GM21528 (cell line): ENCODE data around the gene UBE2G2.

Experiments
- ATAC-seq: cut with Tn5 transposase; IDR thresholded peaks from one replicate; pipeline ENCODE4 v1.9.1; 2021; ENCODE audit warnings: mild to moderate bottlenecking, moderate library complexity; ENCODE audit not compliant: unreplicated experiment, low FRiP score

Gene UBE2G2

GRCh38 chr21:44753357-44753756 lies 48.3 kb downstream of the UBE2G2 start:
- ATAC-seq: no peak

DNA sequence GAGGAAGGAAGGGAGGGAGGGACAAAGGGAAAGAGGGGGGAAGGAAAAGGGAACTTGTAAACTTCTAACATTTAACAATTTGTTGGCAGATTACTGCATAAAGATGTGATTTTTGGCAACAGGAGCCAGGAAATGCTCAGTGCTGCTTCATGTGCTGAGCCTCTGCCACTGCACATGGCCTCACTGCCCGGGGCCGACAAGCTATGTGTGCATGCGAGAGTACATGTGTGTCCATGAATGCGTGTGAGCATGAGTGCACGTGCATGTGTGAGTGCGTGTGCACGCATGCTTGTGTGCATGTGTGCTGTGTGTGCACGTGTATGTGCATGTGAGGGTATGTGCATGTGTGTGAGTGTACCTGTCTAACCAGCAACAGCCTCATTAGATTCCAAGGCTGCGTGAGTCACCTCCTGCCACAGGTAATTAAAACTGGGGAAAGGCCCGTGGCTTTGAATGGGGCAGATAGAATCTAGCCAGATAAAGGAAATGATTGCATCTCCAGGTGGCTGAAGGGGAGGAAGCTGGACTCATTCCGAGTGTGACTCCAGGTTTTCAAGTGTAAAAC lies 48.9 kb downstream of the UBE2G2 start:
- no peak for ATAC-seq

GRCh38 chr21:44751799-44752636 lies 49.6 kb downstream of the UBE2G2 start:
- ATAC-seq: no peak

DNA sequence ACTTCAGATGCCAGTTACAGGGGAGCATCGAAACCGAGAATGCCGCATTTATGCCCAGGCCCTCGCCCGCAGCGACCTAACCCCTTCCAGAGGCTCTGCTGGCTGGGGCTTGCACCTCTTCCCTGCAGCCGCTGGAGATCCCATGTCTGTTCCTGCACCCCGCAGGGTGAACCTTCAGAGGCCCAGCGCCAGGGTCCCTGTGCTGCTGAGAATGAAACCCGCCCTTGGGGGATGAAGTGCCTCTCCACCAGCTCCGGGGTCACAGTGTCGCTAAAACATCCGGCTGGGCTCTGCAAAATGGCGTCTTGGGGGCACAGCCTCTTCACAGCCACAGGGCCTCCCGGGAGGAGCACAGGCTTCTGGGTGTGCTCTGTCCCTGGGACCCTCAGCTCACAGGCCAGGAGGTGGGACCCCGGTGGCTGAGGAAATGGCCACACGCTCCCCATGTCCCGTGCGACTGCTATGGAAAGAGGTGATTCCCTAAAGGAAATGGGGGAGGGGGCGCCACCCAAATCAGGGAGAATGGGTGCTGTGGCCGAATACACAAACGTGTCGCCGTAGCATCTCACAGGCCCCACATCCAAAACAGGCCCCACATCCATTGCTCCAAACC lies 50.3 kb downstream of the UBE2G2 start:
- ATAC-seq: no peak

DNA sequence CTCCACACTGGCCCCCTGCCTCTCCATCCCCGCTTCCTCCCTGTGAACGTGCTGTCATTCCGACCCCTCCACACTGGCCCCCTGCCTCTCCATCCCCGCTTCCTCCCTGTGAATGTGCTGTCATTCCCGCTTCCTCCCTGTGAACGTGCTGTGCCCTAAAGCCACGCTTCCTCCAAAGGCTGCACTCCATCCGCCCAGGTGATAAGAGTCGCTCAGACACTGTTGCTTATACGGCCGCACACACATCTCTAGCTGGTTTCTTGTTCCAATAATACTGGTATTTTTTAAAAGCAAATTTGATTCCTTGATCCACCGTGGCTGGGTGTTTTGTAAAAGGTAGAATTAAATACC lies 51.0 kb downstream of the UBE2G2 start:
- no peak for ATAC-seq

GRCh38 chr21:44749759-44750674 lies 51.6 kb downstream of the UBE2G2 start:
- no peak for ATAC-seq

DNA sequence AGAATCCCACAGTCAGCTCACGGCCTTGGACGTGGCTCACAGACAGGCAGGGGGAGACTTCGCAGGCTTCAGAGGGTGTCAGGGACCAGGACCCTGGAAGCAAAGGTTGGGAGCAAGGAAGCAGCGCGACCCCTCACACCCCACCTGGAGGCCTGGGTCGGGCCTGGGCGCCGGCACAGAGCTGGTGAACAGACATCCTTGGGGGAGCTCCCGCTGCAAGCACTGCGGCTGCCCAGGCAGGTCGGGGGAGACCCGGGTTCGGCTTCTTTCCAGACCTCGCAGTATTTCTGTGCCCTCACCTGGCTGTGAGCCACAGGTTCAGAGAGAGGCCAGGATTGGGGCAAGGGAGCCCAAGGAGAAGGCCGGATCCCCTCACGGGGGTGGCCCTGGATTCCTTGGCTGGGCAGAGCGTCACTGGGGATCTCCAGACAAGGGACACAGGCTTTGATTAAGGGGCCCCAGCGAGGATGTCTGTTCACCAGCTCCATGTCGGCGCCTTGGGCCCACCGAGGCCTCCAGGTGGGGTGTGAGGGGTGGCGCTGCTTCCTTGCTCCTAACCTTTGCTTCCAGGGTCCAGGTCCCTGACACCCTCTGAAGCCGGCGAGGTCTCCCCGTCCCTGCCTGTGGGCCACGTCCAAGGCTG lies 52.4 kb downstream of the UBE2G2 start:
- no peak for ATAC-seq

- ATAC-seq: no peak
These were observed 53.0 kb downstream of the UBE2G2 start for GRCh38 chr21:44748621-44749020.

DNA sequence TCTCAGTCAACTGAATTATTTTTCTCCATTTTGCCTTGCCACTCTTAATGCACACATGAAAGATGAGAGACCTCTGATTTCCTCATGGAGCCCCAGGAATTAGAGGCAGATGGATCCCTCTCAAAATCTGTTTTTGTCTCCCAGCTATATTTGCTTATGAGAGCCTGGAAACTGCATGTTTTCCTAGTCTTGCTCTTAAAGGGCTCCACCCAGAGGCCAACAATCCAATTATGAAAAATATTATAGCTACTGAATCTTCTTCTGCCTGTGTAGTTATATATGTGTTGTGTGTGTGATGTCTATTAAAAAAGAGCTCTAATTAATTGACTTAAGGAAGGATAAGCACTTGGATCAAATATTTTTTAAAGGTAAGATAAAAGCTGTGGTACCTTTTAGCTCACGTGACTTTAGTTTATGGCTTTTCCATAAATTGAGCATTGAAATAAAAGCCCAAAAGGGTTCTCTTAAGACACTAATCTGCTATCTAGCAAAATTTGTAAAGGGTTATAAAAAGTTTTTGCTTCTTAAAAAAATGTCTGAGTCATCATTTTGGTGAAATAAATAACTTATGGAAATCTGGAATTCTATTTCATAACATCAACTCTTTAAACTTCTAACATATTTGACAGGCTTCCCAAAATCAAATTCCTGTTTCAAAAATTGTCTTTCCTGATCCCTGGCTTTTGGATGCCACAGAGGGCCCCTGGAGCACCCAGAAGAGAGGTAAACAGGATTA lies 59.0 kb downstream of the UBE2G2 start:
- ATAC-seq: no peak

- no peak for ATAC-seq
These were observed 59.7 kb downstream of the UBE2G2 start for GRCh38 chr21:44741921-44742320.

- ATAC-seq: no peak
These were observed 60.9 kb downstream of the UBE2G2 start for GRCh38 chr21:44740742-44741141.

GRCh38 chr21:44739316-44739715 lies 62.3 kb downstream of the UBE2G2 start:
- no peak for ATAC-seq

DNA sequence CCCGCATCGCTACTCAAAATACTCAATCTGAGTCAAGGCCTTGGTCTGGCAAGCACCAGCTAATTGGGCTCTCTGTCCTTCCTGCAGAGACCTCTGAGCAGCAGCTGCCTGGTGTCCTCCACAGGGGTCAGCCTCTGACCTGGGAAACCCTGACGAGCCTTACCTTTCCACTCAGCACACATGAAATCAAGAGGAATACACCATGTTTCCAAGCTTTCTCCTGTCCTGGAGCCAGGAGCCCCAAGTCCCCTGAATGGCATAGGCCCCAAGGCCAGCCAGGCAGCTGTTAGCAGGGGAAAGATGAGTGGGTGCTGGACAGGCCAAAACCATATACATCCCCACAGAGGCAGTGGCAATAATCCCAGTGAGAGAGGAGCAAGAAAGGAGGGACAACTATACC lies 63.0 kb downstream of the UBE2G2 start:
- ATAC-seq: no peak

DNA sequence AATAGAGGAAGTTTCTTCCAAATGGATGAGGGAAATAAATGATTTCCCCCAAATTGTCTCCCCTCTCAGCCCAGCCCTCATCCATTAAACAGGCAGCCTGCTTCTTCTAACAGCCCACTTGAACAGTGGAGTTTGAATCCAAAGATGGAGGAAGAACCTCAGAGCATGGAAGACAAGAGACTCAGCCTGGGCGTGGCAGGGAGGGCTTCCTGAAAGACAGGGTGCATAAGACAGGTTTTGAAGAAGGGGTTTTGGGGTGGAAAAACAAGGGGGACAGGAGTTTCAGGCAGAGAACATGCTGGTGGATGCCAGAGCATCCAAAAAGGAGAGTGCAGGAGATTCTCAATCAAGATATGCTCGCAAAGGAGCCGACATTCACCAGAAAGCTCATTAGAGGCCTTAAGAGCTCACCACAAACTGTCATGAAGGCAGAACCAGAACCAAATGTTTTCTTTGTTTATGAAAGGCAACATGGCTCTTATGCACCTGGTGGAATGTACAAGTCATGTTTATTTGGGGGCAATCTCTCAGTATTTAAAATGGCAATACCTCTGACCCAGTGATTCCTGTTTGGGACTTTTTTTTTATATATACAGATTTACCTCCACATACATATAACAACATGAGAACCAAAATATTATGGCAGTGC lies 63.8 kb downstream of the UBE2G2 start:
- ATAC-seq: no peak

DNA sequence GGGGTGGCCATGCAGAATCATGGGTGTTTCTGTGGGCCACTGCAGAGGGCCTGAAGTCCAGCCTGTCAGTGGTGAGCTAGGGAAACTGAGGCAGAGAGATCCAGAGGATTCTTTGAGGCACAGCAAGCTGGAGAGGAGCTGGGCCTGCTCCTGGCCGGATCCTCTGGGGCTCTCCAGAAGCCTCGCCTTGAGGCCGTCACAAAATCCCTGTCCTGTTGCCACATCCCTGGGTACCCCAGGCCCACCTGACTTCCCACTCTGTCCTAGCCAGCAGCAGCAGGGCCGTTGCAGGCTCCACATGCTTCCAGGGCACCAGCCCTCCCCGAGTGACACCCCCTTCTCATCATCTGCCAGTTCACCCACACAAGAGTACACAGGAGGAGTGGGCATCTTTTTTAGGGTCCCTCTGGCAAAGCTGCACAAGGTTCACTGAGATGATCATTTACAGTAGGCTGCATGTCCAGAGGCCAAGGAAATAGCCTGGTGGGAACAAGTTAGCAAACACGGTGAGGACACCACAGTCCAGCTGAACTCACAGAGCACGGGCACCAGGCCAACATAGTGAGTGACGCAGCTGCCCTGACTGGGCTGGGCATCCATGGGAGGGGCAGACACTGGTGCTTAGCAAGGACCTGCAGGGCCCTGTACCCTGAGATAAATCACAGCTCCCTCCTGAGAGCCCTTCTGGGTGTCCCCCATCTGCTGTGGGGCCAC lies 65.2 kb downstream of the UBE2G2 start:
- no peak for ATAC-seq

- ATAC-seq: no peak
These were observed 65.8 kb downstream of the UBE2G2 start for GRCh38 chr21:44735821-44736220.

- no peak for ATAC-seq
These were observed 66.8 kb downstream of the UBE2G2 start for GRCh38 chr21:44734841-44735240.

DNA sequence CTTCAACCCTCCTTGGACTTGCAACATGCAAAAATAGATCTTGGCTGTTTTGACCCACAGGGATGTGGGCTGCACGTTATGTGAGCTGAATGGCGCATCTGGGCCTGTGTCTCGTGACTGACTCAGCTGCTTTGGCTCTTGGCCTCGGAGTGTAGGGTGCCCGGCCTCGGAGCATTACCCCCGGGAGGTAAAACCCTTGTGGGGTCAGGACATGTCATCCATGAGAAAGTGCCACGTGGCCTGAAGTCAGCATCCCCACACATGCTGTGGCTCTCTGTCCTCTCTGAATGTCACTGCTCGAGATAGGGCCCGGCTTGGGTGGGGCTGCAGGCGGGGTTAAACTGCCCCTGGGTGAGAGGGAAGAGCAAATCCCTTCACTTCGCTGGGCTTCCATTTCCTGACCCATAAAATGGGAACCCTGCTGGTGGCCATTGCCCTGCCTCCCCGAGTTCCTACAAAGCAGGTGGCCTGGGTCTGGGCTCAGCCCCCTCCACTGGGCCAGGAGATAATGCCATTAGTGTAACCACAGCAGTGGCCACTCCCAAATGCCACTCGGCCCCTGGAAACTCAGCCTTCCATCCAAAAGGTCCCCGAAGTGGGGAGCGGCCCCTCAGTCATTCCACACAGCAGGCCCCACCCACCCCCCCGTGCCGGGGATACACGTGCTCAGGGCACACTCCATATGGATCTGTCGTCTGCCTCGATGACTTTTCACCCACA lies 67.4 kb downstream of the UBE2G2 start:
- ATAC-seq: no peak
